ENCODE data around the gene SERPINB1. TPM values are rescaled to one million over a fixed set of nuclear protein-coding genes. Genes with fewer than 3 reads are reported as not detected.
A peak's percentile ranks its signal among the peaks of the same experiment; 100 is the strongest.

Gene SERPINB1
- total and polyA plus RNA-seq, 10 donors: 54.9 to 194 (median 98.0) TPM

GRCh38 chr6:2877960-2878359 lies 36.3 kb upstream of the SERPINB1 start:
- WGBS, 5 donors: 45 to 74% (median 64%) methylated on average over 2 of the region's 2 CpGs
- TF ChIP-seq, protein P1, sequence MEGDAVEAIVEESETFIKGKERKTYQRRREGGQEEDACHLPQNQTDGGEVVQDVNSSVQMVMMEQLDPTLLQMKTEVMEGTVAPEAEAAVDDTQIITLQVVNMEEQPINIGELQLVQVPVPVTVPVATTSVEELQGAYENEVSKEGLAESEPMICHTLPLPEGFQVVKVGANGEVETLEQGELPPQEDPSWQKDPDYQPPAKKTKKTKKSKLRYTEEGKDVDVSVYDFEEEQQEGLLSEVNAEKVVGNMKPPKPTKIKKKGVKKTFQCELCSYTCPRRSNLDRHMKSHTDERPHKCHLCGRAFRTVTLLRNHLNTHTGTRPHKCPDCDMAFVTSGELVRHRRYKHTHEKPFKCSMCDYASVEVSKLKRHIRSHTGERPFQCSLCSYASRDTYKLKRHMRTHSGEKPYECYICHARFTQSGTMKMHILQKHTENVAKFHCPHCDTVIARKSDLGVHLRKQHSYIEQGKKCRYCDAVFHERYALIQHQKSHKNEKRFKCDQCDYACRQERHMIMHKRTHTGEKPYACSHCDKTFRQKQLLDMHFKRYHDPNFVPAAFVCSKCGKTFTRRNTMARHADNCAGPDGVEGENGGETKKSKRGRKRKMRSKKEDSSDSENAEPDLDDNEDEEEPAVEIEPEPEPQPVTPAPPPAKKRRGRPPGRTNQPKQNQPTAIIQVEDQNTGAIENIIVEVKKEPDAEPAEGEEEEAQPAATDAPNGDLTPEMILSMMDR (IDR thresholded peaks at IDR 0.05 in 8 of 11, conservative IDR thresholded peaks at IDR 0.05 in 3 of 11): no peak
- no peak for TF ChIP-seq POLR2A (IDR thresholded peaks at IDR 0.05)
- TF ChIP-seq POLR2AphosphoS5 (IDR thresholded peaks at IDR 0.05): no peak
- peaks cover 26 to 91% (median 73%) of the 10 kb centered on the region in 6 donors for H3K4me1 ChIP-seq
- peak overlapping the region; percentile 58 to 98 (median 94) for H3K27ac ChIP-seq
- intact Hi-C loops (cut with DNase I; ENCODE audit: low total_unique reads): no loop called here
- no peaks in the 10 kb centered on the region for H3K36me3 ChIP-seq
- no peaks in the 10 kb centered on the region for H3K9me3 ChIP-seq
- peak overlapping the region in 1 of 8 donors; percentile 22 for H3K4me3 ChIP-seq
- no peaks in the 10 kb centered on the region for H3K27me3 ChIP-seq (replicated peaks in 1 of 7)
- DNase-seq: no peak

GRCh38 chr6:2877057-2877882 lies 35.6 kb upstream of the SERPINB1 start:
- DNase-seq: no peak
- Histone ChIP-seq H3K27me3 (replicated peaks in 1 of 7) (no peaks in the 10 kb centered on the region), H3K4me3 (peak overlapping the region in 4 of 8 donors; percentile 51 to 73 (median 51)), H3K9me3 (no peaks in the 10 kb centered on the region), H3K4me1 (peaks cover 26 to 93% (median 74%) of the 10 kb centered on the region in 6 donors), H3K36me3 (no peaks in the 10 kb centered on the region), H3K27ac (peak overlapping the region; percentile 85 to 98 (median 94))
- intact Hi-C loops (cut with DNase I; ENCODE audit: low total_unique reads): no loop called here
- 74 to 85% (median 80%) methylated on average over 13 of the region's 13 CpGs for WGBS, 5 donors
- TF ChIP-seq, protein P1 (IDR thresholded peaks at IDR 0.05 in 8 of 11, conservative IDR thresholded peaks at IDR 0.05 in 3 of 11): no peak
- TF ChIP-seq POLR2AphosphoS5 (IDR thresholded peaks at IDR 0.05) (no peak), POLR2A (IDR thresholded peaks at IDR 0.05) (no peak)

DNA sequence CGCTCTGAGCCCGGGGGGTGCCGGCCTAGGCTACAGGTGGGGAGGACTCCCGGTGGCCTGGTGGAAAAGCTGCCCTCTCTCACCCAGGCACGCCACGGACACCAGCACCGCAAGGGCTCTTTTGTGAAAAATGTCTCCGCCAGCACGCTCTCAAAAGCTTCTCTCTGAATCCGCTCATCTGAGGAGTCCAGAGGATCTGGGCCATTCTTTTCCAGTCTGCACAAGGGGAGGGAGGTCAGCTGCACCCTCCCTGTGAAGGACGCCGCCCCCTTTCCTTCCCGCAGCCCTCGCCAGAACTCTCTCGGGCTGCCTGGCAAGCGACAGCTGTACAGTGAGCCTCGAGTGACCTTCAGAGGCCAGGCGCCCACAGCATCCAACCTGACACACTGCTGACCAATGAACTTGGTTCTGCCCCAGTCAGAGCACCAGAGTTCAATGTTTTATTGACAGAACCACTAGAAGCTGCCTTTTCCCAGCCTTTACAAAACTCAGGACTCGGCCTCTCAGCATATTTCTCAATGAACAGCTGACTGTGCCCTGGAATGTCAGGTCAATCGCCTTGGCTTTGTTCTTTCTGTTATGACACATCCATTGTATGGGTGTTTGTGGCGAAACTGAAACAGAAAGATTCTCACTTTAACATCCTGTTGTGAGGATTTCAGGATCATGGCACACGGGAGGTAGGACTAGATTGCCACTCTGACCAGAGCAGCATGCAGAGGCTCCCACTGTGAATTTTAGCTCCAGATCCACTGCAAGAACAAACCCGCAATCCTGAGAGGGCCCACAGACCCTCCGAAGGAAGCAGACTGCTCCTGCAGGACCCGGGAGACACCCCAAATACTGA lies 34.8 kb upstream of the SERPINB1 start:
- Histone ChIP-seq H3K27me3 (replicated peaks in 1 of 7) (no peaks in the 10 kb centered on the region), H3K4me1 (peaks cover 26 to 95% (median 70%) of the 10 kb centered on the region in 6 donors), H3K36me3 (no peaks in the 10 kb centered on the region), H3K27ac (peak overlapping the region; percentile 85 to 98 (median 94)), H3K4me3 (peak overlapping the region in 7 of 8 donors; percentile 45 to 73 (median 51)), H3K9me3 (no peaks in the 10 kb centered on the region)
- peak; percentile 89 for DNase-seq
- TF ChIP-seq POLR2AphosphoS5 (IDR thresholded peaks at IDR 0.05): peak; percentile 82 to 91 (median 82)
- TF ChIP-seq, protein P1 (IDR thresholded peaks at IDR 0.05 in 8 of 11, conservative IDR thresholded peaks at IDR 0.05 in 3 of 11): no peak
- TF ChIP-seq POLR2A (IDR thresholded peaks at IDR 0.05): peak in 1 of 3 donors; percentile 26
- intact Hi-C loops (cut with DNase I; ENCODE audit: low total_unique reads): no loop called here
- 14 to 26% (median 16%) methylated on average over 19 to 25 of the region's 25 CpGs for WGBS, 5 donors
